ENCODE data around the gene UBR4.
"Not testable (repeated sequence)": the region's sequence is repeated elsewhere in the genome, so short reads cannot be mapped to it uniquely, and the experiment has no call there.

Gene UBR4

DNA sequence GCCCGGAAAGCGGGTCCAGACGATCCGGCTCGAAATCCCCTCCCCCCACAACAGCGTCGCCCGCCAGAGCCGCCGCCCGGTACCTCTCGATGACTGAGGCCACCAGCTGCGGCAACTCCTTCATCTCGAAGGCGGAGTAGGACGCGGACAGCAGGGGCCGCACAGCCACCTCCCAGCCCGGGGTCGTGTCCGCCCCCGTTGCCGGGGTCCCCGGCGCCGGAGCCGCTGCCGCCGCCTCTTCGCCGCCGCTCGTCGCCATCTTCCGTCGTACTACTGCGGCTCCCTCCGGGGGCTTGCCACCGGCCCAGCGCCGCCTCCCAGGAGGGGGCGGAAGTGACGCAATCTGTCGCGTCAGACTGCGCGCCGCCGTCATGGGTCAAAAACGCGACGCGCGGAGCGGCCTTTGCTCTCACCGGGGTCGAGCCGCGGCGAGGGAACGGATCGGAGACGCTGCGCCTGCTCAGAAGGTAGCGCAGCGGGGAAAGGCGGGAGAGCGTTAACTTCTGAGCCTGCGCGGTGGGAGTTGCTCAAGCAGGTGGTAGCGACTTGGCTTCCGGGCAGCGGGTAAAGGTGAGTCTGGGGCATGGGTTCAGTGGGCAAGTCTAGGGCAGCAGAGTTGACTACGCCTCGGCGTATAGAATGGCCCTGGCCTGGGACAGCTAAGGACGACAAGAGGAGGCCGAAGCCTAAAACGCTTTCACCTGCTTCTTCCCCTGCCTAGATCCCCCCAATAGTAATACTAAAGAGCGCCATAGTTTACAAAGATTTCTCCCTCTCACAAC lies at the start of gene UBR4:
TSS of gene UBR4 (minus strand) at position 277 of the 782 bp plus-strand sequence. CDS start at position 259, 18 bp downstream.
- DNase-seq (ENCODE audit: low read depth in 2 of 2) = peak; percentile 95 to 98

- DNase-seq (ENCODE audit: low read depth in 2 of 2) = no peak
Observed at GRCh38 chr1:19258353-19258752, 48.3 kb upstream of the UBR4 start.

- DNase-seq (ENCODE audit: low read depth in 2 of 2) = peak in 1 of 2 donors; percentile 39
Observed at GRCh38 chr1:19257178-19257914, 47.3 kb upstream of the UBR4 start.

DNA sequence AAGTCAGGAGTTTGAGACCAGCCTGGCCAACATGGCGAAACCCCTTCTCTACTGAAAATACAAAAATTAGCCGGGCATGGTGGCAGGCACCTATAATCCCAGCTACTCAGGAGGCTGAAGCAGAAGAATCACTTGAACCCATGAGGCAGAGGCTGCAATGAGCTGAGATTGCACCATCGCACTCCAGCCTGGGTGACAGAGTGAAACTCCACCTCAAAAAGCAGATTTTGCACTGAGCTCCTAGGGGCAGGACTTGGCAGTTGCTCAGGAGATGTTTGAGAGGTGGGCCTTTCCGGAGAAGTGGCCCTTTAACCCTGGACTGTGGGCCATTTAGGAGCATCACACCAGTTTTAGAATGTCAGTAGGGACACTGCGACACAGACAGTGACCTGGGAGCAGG lies 46.2 kb upstream of the UBR4 start:
- DNase-seq (ENCODE audit: low read depth in 2 of 2) = not testable (repeated sequence)

GRCh38 chr1:19255288-19255687 lies 45.2 kb upstream of the UBR4 start:
- no peak for DNase-seq (ENCODE audit: low read depth in 2 of 2)

DNA sequence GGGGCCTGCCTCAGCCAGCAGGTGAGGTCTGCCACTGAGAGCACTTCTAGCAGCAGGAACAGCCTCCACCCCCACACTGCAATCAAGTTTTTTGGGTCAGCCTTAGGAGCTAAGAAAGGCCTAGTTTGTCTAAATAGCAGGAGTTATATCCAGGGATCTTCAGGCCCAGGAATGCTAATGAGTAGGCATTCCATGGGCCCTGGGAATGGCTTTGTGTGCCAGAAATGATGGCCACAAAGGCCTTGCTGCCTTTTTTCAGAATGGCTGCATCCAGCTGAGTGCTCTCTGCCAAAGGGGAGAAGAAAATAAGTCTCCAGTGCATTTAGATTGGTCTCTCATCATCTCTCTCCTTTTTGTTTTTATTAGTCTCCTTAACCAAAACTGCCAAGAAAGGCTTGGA lies 44.4 kb upstream of the UBR4 start:
- no peak for DNase-seq (ENCODE audit: low read depth in 2 of 2)

DNA sequence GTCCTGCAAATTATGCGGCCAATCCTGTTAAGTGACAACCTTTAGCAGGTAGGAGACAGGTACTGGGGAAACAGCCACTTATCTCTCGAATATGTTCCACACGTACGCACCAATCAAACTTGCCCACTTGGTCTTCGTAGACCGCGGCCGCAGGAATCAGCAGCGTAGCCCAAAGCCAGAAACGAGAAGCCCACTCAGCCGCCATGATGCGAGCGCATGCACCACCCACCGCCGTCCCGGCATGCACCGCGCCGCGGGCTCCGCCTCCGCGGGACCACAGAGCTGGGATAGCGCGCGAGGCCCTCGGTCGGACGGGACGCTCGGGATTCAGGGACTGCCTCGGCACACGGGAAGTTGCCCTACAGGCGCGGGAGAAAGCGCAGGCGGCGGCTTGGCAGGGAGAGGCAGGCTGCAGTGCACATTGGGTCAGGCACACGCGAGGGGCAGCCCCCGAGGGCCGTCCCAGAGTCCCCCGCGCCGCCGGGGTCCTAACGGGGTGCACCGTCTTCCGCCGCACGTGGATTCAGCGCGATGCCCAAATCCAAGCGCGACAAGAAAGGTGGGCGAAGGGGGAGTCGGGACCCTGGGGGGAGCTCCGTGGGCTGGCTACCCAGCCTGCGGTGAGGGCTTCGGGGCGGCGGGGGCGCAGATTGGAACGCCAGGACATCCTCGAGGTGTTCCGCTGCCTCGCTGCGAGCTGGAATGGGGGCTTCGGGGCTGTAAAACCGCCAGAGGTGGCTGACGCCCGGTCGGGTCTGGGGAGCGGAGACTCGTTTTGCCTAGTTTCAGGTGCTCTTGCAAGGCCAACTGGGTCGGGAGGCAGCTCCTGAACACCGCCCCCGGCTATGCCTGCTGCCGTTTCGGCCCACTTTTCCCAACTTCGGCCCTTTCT lies 41.5 kb upstream of the UBR4 start, which contains the start of the genes EMC1 and MRTO4:
TSS of gene EMC1 (minus strand) at position 220 of the 892 bp plus-strand sequence. CDS start at position 205, 15 bp downstream.
TSS of gene MRTO4 (plus strand) at position 501 of the 892 bp plus-strand sequence. CDS start at position 532, 31 bp downstream.
- peak; percentile 91 for DNase-seq (ENCODE audit: low read depth in 2 of 2)

- no peak for DNase-seq (ENCODE audit: low read depth in 2 of 2)
Observed at GRCh38 chr1:19250629-19251304, 40.7 kb upstream of the UBR4 start.

- peak; percentile 55 to 66 for DNase-seq (ENCODE audit: low read depth in 2 of 2)
Observed at GRCh38 chr1:19240673-19241538, 30.8 kb upstream of the UBR4 start.

- DNase-seq (ENCODE audit: low read depth in 2 of 2) = no peak
Observed at GRCh38 chr1:19239876-19240275, 29.8 kb upstream of the UBR4 start.

GRCh38 chr1:19234224-19234623 lies 24.2 kb upstream of the UBR4 start:
- DNase-seq (ENCODE audit: low read depth in 2 of 2) = no peak

DNA sequence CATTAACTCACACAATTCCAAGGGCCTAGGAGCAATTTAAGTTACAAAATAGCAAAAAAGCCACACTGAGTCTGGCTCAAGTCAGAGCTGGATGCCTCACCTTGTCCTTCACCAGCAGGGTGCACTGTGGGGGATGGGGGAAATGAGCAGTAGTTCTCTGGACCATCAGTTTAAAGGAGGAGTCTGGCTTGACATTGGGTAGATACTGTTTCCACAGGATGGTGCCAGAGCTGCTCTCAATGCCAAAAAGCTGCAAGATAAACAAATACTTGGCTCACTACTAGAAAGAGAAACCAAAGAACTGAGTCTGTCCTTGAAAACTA lies 22.4 kb upstream of the UBR4 start:
- no peak for DNase-seq (ENCODE audit: low read depth in 2 of 2)

GRCh38 chr1:19231736-19232523 lies 21.9 kb upstream of the UBR4 start:
- DNase-seq (ENCODE audit: low read depth in 2 of 2) = not testable (repeated sequence)

GRCh38 chr1:19229828-19230325 lies 19.8 kb upstream of the UBR4 start:
- no peak for DNase-seq (ENCODE audit: low read depth in 2 of 2)

DNA sequence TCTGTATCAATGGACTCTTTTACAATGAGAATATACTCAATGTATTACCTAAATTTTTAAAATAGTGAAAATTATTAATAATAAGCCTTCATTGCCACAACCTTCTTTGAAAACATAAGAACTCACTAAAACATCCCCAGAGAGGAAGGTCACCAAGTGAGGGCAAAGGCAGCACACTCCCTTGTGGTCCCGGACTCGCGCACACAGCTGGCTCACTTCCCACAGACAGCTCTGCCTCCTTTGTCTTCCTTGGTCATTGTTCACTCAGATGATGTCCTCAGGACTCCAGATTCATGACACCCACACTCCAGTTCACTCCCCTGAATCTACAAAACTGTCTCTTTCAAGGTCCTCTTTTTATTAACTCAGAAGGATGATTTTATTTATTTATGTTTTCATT lies 19.2 kb upstream of the UBR4 start:
- DNase-seq (ENCODE audit: low read depth in 2 of 2) = no peak

DNA sequence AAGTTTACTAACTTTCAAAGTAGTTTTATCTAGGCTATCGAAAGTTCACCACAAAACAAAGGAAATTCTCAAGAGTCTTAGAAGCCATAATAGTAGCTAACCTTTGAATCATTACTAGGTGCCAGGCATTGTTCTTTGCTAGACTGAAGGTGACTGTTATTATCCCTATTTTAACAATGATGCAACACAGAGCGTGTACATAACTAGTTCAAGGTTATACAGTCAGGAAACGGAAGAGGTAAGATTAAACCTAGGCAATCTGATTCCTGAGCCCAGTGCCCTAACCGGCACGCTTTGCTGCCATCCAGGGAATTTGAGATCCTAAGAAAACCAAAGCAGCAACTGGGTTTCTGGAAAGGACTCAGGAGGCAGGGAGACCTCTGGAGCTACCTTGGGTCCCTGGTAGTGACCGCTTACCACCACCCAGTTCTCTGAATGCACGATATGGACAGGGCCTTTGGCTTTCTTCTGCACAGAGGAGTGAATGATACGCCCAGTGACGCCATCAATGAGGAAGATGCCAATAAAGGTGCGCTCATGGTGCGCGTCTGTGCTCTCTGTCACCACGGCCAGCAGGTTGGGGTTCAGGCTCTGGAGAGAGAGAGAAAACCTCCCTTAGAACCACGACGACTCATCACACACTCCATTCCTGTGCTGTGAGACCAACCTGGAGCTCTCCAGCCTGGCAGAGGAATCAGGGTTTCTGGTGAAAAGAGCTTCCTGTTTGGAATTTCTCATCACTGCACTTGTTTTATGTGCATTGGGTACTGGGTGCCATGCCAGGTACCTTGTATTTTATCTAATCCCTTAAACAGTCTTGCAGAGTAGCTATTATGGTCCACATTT lies 13.1 kb upstream of the UBR4 start:
- no peak for DNase-seq (ENCODE audit: low read depth in 2 of 2)

- DNase-seq (ENCODE audit: low read depth in 2 of 2) = no peak
Observed at GRCh38 chr1:19222573-19222972, 12.5 kb upstream of the UBR4 start.

- DNase-seq (ENCODE audit: low read depth in 2 of 2) = no peak
Observed at GRCh38 chr1:19220991-19221390, 10.9 kb upstream of the UBR4 start.

Data from stimulated activated CD4-positive, alpha-beta T cell treated with anti-CD3 and anti-CD28 coated beads, Interleukin-4, amount 100 ng/mL, for 48 hours (primary cell).